ENCODE results near the gene COL24A1.

COL24A1 gene

DNA sequence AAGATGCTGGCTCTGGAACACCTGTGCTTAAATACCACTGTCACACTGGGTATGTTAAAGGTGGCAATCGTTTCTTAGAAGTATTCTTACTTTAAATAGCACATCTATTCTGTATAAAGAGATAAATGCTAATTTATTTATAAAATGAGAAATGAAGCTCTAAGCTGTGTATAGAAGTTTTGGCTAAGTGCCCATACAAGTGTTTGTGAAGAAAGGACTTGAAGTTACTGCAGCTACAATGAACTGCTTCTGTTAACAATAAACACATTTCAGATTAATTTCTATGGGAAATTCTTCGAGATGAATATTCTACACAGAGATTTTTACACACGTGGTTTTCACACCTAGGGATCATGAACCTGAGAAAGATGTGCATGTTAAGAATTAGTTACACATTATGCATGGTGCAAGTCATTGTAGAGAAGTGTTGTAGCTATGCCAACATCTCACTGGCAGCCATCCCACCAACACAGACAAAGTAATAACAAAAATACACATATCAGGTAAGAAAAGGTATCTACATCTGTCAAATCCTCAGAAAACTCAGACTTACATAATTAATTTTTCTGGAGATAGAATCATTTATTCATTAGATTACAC lies 16.2 kb downstream of the COL24A1 start:
- Histone ChIP-seq H3K27me3 (replicated peaks; ENCODE audit: control insufficient read depth, insufficient read depth, low read length) (no peaks in the 10 kb centered on the region), H3K4me3 (replicated peaks; ENCODE audit: low read depth, low read length) (no peak overlapping the region), H3K36me3 (ENCODE audit: control insufficient read depth, insufficient read depth, low read length) (no peaks in the 10 kb centered on the region)
- TF ChIP-seq, protein P1, sequence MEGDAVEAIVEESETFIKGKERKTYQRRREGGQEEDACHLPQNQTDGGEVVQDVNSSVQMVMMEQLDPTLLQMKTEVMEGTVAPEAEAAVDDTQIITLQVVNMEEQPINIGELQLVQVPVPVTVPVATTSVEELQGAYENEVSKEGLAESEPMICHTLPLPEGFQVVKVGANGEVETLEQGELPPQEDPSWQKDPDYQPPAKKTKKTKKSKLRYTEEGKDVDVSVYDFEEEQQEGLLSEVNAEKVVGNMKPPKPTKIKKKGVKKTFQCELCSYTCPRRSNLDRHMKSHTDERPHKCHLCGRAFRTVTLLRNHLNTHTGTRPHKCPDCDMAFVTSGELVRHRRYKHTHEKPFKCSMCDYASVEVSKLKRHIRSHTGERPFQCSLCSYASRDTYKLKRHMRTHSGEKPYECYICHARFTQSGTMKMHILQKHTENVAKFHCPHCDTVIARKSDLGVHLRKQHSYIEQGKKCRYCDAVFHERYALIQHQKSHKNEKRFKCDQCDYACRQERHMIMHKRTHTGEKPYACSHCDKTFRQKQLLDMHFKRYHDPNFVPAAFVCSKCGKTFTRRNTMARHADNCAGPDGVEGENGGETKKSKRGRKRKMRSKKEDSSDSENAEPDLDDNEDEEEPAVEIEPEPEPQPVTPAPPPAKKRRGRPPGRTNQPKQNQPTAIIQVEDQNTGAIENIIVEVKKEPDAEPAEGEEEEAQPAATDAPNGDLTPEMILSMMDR (IDR thresholded peaks at IDR 0.05; ENCODE audit: insufficient read depth, low read length, poor library complexity, severe bottlenecking) = no peak
- no peak for DNase-seq (ENCODE audit: extremely low read depth, insufficient read length)

- Histone ChIP-seq H3K27me3 (replicated peaks; ENCODE audit: control insufficient read depth, insufficient read depth, low read length) (no peaks in the 10 kb centered on the region), H3K4me3 (replicated peaks; ENCODE audit: low read depth, low read length) (no peak overlapping the region), H3K36me3 (ENCODE audit: control insufficient read depth, insufficient read depth, low read length) (no peaks in the 10 kb centered on the region)
- TF ChIP-seq, protein P1 (IDR thresholded peaks at IDR 0.05; ENCODE audit: insufficient read depth, low read length, poor library complexity, severe bottlenecking) = no peak
- DNase-seq (ENCODE audit: extremely low read depth, insufficient read length) = no peak
Measured at GRCh38 chr1:86138746-86139145, 17.8 kb downstream of the COL24A1 start.

DNA sequence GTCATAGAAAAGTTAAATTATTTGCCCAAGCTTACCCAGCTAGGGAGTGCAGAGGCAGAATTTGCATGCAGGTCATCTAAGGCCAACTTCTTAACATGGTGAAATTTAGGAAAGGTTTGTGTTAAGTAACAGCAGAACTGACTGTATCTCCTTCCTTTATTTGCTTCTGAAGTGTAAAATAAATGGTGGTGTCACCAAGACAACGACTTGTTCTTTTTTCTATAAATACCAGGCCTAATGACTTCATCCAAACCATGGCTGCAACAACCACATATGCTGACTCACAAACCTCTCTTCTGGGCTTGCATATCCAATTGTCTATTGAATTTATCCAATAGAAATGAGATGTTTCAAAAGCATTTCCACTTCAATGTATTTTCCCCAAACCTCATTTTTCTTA lies 19.1 kb downstream of the COL24A1 start:
- Histone ChIP-seq H3K36me3 (ENCODE audit: control insufficient read depth, insufficient read depth, low read length) (no peaks in the 10 kb centered on the region), H3K27me3 (replicated peaks; ENCODE audit: control insufficient read depth, insufficient read depth, low read length) (no peaks in the 10 kb centered on the region), H3K4me3 (replicated peaks; ENCODE audit: low read depth, low read length) (no peak overlapping the region)
- TF ChIP-seq, protein P1 (IDR thresholded peaks at IDR 0.05; ENCODE audit: insufficient read depth, low read length, poor library complexity, severe bottlenecking) = no peak
- DNase-seq (ENCODE audit: extremely low read depth, insufficient read length) = no peak

- TF ChIP-seq, protein P1 (IDR thresholded peaks at IDR 0.05; ENCODE audit: insufficient read depth, low read length, poor library complexity, severe bottlenecking) = no peak
- no peaks in the 10 kb centered on the region for H3K27me3 ChIP-seq (replicated peaks; ENCODE audit: control insufficient read depth, insufficient read depth, low read length)
- no peak for DNase-seq (ENCODE audit: extremely low read depth, insufficient read length)
- no peak overlapping the region for H3K4me3 ChIP-seq (replicated peaks; ENCODE audit: low read depth, low read length)
- H3K36me3 ChIP-seq (ENCODE audit: control insufficient read depth, insufficient read depth, low read length) = no peaks in the 10 kb centered on the region
Measured at GRCh38 chr1:86119214-86119764, 37.3 kb downstream of the COL24A1 start.

- H3K36me3 ChIP-seq (ENCODE audit: control insufficient read depth, insufficient read depth, low read length) = no peaks in the 10 kb centered on the region
- DNase-seq (ENCODE audit: extremely low read depth, insufficient read length) = no peak
- H3K4me3 ChIP-seq (replicated peaks; ENCODE audit: low read depth, low read length) = no peak overlapping the region
- TF ChIP-seq, protein P1 (IDR thresholded peaks at IDR 0.05; ENCODE audit: insufficient read depth, low read length, poor library complexity, severe bottlenecking) = no peak
- no peaks in the 10 kb centered on the region for H3K27me3 ChIP-seq (replicated peaks; ENCODE audit: control insufficient read depth, insufficient read depth, low read length)
Measured at GRCh38 chr1:86114816-86115400, 41.7 kb downstream of the COL24A1 start.
